Measurements from ENCODE around the gene PHF1.

PHF1 gene

DNA sequence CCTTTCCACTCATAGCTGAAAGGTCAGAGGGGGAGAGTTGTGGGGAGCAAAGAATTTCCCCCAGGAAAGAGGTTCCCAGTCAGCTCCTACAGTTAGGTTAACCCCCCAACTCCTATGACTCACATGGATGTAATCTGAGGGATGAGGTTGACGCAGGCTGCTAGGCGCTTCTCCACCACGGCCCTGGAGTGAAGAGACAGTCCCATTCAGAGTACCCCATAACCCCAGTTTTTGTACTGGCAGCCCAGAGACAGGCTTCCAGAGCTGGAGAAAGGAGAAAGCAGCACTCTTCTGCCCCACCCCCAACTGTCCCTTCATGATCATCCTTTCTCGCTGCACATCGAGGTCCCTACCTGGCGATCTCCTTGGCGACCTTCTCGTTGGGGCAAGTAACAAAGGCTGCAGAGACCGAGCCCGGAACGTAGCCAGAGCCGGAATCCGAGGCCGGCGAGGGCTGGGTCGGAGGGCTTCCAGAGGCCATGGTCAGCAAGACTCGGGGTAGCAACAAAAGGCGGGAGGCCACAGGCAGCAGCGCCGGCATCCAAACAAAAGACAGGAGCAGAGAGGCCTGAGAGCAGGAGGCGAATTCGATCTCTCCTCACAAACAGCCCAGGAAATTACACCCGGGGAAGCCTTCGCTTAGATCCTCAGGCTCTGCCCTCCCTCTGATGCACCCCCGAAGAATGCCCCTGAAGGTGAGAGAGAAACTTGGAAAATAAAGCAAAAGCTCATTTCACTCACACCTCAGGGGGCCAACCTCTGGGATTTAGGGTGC lies 6.5 kb downstream of the PHF1 start:
- DNase-seq (ENCODE audit: insufficient read length, low spot score), result no peak
- FAIRE-seq, result peak; percentile 61

DNA sequence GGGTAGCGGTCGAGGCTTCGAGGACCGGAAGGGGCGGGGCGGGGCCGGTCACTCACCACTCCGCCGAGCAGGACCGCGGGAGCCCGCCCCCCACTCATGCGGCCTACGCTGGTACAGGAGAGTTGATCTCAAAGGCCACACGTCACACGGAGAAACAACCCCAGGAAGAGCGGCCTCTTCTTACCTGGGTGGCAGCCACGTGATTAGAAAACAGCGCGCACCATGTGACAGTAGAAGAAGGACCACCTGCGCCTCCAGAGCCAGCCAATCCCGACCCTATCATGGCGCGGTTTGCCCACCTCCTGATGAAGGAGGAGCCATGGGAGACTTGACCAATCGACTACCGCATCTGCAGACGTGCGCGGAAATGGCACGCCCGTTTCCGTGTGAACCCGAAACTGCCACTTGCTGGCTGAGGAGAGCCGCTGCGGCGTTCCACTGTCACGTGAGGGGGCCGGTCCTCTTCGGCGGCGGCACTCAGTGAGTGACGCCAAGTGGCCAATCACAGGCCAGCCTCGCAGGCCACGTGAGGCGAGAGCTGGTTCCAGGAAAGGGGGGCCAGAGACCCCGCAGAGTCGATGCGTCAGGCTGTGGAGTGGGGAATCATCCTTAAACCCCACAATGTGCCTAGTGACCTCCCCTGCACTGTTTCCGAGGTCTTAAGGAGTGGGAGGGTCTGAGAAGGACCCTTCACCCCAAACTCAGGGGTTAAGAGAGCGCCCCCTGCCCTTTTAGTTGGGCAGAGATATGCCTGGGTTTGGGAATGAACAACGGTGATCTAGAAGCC lies 7.3 kb downstream of the PHF1 start, which contains the start of gene CUTA:
CUTA (minus strand) TSS at position 205 of the 787 bp plus-strand sequence; CDS start at position 98, 107 bp downstream.
- FAIRE-seq (peak; percentile 99), DNase-seq (ENCODE audit: insufficient read length, low spot score) (peak; percentile 83)

DNA sequence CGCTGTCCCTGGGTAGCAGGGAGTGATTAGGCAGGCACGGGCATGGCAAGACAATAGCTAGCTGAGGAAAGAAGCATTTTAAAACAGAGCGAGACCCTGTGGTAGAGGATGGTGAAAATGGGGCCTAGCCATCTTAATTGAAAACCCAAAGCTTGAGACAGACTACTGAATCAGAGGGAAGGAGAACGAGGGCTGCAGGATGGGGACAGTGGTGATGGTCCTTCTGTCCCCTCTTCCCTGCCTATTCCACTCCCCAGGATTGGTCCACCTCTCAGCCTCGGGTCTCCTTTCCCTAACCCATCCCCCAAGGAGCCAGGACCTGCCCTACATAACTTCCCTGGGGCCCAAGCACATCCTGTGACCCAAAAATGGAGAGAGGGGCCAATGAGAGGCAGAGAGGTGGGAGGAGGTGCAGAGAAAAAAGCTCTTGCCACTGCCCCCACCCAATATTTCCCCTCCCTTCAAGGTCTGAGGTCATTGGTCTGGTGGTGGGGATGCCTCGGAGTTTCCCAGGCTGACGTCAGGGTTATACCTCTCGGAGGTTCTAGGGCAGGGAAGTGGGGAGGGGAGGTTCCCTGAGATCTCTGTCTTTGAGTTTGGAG lies 8.0 kb downstream of the PHF1 start:
- DNase-seq (ENCODE audit: insufficient read length, low spot score), result no peak
- no peak for FAIRE-seq

DNA sequence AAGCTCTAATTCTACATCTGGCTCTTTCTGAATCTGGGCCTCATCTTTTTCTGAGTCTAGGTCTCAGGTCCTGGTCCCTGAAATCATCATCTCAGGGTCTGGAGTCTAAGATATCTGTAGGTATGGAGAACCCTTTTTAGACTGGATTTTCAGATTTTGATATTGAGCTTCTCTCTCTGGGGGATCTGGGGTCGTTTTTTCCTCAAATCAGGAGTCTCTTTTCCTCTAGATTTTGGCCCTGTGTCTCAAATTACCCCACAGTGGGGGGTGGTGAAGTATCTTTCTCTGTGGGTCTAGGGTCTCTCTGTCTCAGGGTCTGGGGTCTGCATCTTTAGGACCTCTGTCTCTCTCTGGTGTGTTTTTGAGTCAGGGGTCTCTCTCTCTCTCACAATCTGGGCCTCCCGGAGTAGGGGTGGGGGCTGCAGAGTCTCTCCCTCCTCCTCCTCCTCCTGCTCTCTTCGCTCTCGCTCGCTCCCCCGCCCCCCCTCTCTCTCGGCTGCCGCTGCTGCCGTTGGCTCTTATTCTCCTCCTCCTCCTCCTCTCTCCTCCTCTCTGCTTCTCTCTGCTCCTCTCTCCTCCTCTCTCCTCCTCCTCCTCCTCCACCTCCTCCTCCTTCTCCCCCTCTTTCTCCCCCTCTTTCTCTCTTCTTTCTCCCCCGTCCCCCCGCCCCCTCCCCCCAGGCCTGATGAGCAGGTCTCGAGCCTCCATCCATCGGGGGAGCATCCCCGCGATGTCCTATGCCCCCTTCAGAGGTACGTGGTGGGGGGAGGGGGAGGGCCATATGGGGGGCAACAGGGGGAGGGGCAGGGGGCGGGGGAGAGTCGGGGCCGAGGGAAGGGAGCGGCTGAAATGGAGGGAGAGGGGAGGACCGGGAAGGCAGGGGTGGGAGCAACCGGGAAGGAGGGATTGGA lies 9.0 kb downstream of the PHF1 start, which contains the start of gene SYNGAP1:
SYNGAP1 (plus strand) TSS at position 486 of the 911 bp plus-strand sequence; CDS start at position 686, 200 bp downstream.
- no peak for FAIRE-seq
- DNase-seq (ENCODE audit: insufficient read length, low spot score), result no peak

DNA sequence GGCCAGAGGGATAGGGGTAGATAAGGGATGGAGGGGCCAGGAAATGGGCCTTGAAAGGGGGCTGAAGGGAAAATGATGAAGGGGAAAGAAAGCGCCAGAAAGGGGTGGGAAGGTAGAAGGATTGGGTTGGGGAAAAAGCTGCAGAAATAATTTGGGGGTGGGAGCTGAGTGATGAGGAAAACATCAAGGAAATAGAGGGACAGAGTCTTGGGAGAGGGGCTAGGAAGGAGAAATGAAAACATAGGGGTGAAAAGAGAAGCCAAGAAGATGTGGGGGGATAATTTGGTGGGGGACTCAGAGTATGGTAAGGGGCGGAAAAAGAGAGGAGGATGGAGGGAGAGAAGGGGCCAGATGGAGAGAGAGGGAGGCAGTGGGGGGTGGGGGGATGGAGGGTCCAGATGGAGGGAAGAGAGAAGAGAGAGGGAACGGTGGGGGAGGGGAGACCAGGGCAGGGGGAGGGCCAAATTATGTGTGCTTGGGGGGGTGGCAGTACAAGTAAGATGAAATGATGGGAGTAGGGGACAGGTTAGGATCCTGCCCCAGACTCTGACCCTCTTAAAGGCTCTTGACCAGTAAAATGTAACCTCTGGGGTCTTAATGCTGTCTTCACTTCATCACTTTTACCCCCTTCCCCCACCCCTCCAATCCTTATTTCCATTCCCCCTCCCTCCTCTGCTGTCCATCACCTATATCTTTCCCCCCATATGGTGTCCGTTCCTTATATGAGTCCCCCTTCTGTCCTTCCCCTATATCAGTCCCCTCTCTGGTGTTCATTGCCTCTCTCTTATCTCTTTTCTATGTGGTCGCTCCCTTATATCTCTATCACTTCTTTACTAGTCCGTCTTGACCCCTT lies 9.9 kb downstream of the PHF1 start:
- DNase-seq (ENCODE audit: insufficient read length, low spot score) (no peak), FAIRE-seq (no peak)

DNA sequence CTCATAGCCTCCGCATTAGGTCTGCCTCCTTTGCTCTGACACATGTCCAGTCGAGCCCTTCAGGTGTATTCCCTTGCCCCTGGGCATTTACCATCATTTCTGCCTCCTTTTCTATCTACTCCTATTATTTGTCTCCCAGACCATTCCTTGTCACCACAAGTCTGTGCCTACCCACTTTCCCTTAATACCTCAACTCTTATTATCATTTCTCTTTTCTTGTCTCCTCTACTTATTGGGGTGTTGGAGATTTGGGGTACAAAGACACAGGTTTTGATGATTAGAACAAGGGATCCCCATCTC lies 10.5 kb downstream of the PHF1 start:
- DNase-seq (ENCODE audit: insufficient read length, low spot score), result no peak
- FAIRE-seq, result no peak

DNA sequence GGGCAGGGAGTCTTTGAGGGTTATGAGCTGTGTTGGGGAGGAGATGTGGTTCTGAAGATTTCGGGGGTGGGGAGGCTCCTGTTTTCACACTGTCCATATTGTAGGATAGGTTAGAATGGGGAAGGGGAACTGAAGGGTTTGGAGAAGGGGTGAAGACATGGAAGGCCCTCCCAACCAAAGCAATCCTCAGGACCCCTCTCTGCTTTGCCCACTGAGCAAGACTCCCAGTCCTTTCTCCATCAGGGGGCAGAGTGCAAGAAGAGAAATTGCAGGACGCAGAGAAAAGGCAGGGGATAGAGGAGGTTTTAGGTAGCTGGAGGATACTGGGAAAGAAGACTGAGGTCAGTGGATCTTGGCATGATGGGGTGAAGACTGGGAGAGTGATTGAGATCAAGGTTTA lies 13.0 kb downstream of the PHF1 start:
- FAIRE-seq, result no peak
- DNase-seq (ENCODE audit: insufficient read length, low spot score), result no peak

DNA sequence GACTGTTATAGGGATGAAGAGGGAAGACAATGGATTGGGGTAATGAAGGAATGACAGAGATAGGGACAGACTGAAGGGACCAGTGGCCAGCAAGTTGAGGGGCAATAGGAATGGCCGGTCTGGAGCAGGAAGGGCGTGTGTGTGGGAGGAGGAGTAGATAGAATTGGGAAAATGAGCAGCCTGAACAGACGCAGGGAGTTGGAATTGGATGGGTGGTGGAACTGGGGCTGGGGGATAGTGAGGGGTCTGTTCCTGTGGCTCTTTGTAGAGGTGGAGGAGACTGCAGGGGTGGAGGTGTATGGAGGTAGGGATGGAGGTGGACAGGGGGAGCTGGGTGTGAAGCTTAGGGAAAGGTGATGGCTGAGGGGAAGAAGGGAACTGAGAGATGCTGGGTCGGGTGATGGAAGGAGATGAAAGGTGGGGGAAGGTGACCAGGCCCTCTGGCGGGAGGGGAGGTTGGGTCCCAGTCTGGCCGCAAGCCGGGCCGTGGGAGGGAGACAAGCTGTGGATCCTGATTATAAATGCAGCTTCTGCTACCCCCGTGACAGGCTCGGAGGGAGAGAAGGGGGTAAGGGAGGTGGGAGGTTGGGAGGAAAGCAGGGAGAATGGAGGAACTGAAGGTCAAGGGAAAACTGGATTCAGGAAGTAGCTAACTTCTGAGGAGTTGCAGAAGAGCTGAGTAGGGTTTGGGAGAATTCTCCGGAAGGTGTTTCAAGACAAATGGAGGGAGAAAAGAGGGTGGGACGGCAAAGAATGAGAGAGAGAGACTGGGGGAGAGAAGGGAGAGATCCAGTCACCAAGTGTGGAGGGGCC lies 14.2 kb downstream of the PHF1 start:
- FAIRE-seq, result peak; percentile 78
- no peak for DNase-seq (ENCODE audit: insufficient read length, low spot score)

DNA sequence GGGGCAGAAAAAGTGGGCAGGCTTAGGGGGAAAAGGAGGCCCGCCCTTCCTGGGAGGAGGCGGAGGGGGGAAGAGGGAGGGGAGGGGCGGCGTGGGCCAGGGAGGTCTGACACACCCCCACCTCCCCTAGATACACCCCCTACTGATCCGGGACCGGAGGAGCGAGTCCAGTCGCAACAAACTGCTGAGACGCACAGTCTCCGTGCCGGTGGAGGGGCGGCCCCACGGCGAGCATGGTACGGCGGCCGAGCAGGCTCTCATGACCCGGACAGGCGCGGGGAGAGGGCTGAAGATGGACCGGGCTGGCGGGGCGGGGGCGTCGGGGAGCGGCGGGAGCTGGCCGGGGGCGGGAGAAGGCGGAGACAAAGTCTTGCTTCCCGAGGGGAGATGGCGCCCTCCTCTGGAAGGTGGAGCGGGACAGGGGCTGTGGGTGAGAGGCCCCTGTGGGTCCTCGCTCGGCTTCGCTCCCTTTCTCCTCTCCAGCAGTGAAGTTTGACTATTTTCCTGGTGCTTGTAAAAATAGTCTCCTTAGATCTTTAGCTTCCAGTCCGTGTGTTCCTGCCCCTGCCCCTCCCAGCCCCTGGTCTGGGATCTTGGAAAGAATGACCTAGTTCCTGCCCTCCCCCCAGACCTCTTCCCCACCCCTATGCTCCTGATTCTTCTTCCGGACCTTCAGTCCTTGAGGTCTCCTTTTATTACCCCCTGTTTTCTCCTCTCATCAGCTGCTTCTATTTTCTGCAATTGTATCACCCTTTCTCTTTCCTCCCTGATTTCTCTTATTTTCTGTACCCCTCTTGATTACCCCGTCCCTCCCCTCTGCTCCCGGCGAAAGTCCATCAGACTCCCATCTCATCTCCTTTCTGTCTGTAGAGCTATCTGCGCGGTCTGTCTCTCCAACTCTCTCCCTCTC lies 15.1 kb downstream of the PHF1 start:
- peak; percentile 68 for FAIRE-seq
- peak; percentile 84 for DNase-seq (ENCODE audit: insufficient read length, low spot score)

DNA sequence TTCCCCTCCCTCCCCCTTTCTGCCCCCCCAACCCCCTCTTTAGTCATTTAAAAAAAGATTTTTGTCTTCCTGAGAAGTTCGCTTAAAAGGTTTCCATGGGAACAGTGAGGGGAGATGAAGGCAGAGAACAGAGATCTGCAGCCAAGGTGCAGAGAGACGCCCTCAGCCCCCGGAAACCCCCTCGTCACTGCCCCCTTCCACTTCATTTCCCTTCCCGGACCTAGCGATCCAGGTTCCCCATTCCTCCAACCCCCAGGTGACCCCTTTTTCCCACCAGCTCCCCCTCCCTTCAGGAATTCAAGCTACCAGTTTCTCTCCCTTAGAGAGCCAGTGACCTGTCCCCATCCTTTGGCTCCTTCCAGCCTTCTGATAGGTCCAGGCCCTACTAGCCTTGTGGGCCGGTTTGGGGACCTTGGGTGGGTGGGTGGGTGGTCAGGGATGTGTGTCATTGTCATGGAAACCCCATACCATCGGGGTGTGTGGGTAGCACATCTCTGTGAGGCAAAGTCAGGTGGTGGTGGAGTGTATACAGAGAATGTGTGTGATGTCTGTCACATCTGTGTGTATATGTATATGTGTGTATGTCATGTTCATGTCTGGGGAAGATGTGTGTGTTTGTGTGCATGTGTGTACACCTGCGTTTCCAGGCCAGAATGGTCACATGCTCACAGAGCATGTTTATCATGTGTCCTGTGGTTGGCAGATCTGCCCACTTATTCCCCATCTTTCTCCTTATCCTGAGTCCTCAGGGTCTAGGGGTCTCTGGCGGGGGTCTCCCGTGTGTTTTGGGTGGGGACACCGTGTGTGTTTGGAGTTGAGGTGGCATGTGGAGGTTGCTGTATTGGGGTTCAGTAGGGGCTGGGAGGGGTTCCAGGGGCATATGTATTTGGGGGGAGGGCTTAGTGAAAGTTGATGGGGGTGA lies 16.0 kb downstream of the PHF1 start:
- FAIRE-seq, result peak; percentile 39
- no peak for DNase-seq (ENCODE audit: insufficient read length, low spot score)

DNA sequence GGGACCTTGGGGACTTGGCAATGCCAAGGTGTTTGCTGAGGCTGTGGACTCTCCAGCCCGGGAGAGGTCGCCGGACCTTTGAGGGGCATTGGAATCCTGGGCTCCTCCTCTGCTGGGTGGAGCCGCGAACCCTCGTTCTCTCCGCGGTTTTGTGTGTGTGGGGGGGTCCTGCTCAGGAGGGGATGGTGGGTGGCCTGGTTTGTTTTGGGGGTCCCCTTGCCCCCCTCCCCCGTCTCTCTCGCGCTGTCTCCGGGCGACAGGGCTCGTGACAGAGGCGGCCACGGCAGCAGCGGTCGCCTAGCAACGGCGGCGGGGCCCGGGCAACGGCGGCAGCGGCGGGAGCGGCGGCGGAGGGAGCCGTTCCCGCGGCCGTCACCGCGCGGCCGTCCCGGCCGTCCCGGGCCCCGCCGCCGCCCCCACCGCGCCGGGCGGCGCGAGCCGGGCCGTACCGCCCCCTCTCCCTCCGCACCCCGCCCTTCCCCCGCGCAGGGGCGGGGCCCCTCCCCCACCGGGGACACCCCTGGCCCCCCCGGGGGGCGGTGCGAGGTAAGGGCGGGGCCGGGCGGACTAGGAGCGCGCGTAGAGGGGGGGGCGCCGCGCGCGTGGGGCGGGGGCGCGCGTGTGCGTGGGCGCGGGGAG lies 16.9 kb downstream of the PHF1 start:
- no peak for DNase-seq (ENCODE audit: insufficient read length, low spot score)
- no peak for FAIRE-seq

DNA sequence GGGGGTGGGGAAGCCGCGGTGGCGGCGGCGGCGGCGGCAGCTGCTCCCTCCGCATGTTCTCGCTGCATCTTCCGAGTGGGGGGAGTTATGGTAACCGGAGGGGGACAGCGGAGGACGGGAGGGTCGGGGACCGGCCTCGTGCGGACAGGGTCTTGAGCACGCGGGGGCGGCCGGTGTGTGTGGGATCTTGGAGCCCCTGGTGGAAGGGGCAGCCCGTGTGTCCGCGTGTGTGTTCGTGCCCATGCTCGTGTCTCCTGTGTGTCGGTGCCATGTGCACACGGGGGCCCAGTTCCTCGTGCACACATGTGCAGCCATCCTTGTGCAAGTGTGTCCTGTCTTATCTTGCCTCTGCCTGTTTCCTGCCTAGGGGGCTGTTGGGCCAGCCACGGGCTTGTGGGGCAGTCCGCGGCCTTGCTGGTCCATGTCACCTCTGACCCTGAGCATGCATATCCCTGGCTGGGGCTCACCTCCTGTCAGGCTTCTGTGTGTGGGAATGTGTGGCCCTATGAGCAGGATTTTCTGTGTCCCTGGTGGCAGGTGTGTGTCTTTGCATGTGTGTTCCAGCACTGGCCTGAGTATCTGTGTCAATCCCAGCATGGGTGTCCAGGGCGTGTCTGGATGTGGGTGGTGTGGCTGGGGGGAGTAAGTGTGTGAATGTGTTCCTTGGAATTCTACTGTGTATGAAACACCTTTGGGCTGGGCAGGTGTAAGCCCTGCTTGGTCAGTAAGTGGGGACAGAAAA lies 17.6 kb downstream of the PHF1 start:
- FAIRE-seq, result peak; percentile 70
- peak; percentile 58 for DNase-seq (ENCODE audit: insufficient read length, low spot score)

DNA sequence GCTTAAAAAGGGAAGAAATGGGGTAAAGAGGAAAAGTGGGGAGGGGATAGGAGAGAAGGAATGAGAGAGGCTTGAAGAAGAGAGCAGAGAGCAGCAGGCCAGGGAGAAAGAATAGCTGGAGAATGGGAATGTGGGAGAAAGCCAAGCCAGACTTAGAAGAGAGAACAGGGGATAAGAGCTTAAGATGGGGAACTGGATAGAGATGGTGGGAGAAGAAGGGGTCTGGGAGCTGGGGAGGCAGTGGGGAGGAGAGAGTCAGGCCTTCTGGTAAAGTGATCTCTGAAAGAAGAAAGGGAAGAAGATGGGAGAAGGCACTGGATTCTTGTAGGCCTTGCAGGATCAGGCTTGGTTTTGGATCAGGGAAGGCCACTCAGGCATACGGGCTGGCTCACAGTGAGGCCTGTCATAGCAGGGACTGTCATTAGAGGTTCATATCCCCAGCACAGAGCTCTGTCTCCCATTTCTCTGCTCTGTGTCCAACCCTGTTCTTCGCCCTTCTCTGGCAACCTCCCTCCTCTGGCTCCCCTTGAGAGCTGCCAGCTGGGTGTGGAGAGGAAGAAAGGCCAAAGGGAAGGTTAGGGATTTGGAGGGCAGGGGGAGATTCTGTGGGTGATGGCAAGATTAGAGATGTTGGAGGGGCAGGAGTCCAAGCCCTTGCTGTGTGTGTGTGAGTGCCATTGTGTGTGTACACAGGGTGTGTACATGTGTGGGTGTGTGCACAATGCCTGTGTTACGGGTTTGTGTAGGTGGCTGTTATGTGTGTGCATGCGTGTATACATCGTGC lies 18.3 kb downstream of the PHF1 start:
- DNase-seq (ENCODE audit: insufficient read length, low spot score) (no peak), FAIRE-seq (no peak)

DNA sequence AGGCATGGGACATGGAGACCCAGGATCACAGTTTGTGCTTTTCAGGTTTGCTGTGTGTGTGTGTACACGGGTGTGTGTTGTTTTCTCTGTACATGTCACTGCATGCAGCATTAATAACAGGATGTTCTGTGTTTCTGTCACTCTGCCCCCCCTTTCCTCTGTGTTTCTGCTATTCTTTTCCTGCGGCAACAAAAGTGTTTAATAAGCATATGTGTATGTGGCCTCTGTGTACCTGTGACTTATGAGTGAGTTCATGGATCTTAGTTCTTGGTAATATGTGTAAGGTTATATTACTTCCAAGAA lies 18.9 kb downstream of the PHF1 start:
- FAIRE-seq (no peak), DNase-seq (ENCODE audit: insufficient read length, low spot score) (no peak)

DNA sequence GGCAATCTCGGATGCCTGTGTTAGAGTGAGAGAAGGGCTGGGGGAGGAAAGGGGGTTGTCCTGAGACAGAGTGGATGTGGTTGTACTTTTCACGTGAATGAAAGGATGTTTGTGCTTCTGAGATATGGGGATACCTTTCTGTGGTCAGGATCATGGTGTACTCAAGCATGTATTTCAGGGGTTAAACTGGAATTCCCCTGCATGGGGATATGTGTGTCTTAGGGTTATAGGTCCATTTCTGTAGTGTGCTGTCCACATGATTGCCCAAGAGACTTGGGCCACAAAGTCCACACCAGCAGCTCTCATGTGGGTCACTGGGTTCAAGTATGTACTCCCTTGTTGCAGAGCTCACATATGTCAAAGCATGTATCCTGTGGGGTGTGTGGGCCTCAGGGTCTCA lies 19.5 kb downstream of the PHF1 start:
- DNase-seq (ENCODE audit: insufficient read length, low spot score) (no peak), FAIRE-seq (no peak)
